ENCODE results near the gene EYS. TPM values are rescaled to one million over a fixed set of nuclear protein-coding genes. Genes with fewer than 3 reads are reported as not detected.
A peak's percentile ranks its signal among the peaks of the same experiment; 100 is the strongest.

The EYS gene
- total RNA-seq, 1 experiment from 2014 or later, result not detected

GRCh38 chr6:64811119-64811518 lies 895.9 kb downstream of the EYS start:
- no peak for DNase-seq
- H3K9me3 ChIP-seq, result no peaks in the 10 kb centered on the region
- H3K4me3 ChIP-seq, result no peak overlapping the region

DNA sequence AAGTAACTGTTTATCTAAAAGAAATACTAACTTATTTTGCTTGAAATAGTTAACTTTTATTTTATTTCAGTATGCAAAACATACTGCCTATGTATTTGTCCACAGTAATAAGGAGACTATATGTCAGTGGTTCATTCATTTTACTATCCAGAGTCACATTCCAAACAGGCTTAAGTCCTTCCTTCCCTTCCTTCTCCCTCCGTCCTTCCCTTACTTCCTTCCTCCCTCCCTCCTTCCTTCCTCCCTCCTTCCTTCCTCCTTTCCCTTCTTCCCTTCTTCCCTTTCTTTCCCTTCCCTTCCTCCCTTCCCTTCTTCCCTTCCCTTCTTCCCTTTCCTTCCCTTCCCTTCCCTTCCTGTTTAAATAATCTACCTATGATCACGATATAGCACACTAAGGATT lies 899.2 kb downstream of the EYS start:
- H3K9me3 ChIP-seq, result no peaks in the 10 kb centered on the region
- no peak for DNase-seq

More at GRCh38 chr6:64811119-64811518, 895.9 kb downstream of the EYS start:
- Histone ChIP-seq H3K36me3 (no peaks in the 10 kb centered on the region), H3K27me3 (no peaks in the 10 kb centered on the region)

GRCh38 chr6:64803470-64804166 lies 903.4 kb downstream of the EYS start:
- H3K27me3 ChIP-seq, result no peaks in the 10 kb centered on the region
- no peaks in the 10 kb centered on the region for H3K9me3 ChIP-seq
- no peaks in the 10 kb centered on the region for H3K36me3 ChIP-seq
- no peak overlapping the region for H3K4me3 ChIP-seq
- no peak for DNase-seq

More for the DNA sequence above, 899.2 kb downstream of the EYS start:
- H3K4me3 ChIP-seq, result no peak overlapping the region
- no peaks in the 10 kb centered on the region for H3K27me3 ChIP-seq
- H3K36me3 ChIP-seq, result no peaks in the 10 kb centered on the region

- Histone ChIP-seq H3K27me3 (no peaks in the 10 kb centered on the region), H3K4me3 (no peak overlapping the region), H3K9me3 (no peaks in the 10 kb centered on the region), H3K36me3 (no peaks in the 10 kb centered on the region)
- DNase-seq, result no peak
These were observed 914.5 kb downstream of the EYS start for GRCh38 chr6:64792534-64792933.

- Histone ChIP-seq H3K36me3 (no peaks in the 10 kb centered on the region), H3K4me3 (no peak overlapping the region), H3K9me3 (no peaks in the 10 kb centered on the region), H3K27me3 (no peaks in the 10 kb centered on the region)
- no peak for DNase-seq
These were observed 917.5 kb downstream of the EYS start for GRCh38 chr6:64789476-64789875.

DNA sequence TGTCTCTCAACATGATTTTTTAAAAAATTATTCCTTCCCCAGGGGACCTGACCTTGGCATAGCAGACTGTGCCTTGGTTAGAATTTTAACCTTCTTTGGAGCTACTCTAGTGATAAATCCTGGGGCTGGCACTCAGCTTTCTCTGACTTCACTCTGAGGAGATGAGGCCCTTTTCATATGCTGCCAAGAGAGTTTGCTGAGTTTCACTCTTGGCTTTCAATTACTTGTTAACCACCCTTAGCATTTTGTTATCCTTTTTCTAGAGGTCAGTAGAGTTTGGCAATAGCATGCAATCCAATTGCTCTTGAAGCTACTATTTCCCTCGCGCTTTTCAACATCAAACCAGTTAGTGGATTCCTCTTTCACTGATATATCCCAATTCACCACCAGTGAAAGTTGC lies 920.3 kb downstream of the EYS start:
- H3K36me3 ChIP-seq, result no peaks in the 10 kb centered on the region
- no peaks in the 10 kb centered on the region; the same call in 1 of the 2 replicates for H3K9me3 ChIP-seq
- H3K27me3 ChIP-seq, result no peaks in the 10 kb centered on the region
- no peak overlapping the region for H3K4me3 ChIP-seq
- peak; percentile 30 for DNase-seq

DNA sequence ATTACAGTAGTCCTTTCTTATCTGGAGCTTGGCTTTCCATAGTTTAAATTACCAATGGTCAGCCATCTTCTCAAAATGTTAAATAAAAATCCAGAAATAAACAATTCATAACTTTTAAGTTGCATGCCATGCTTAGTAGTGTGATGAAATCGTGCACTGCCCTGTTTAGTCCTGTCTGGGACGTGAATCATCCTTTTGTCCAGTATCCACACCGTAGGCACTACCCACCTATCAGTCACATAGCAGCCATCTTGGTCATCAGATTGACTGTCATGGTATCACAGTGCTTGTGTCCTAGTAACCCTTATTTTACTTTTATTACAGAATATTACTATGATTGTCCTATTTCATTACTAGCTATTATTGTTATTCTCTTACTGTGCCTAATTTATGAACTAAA lies 924.1 kb downstream of the EYS start:
- H3K9me3 ChIP-seq, result no peaks in the 10 kb centered on the region; the same call in 1 of the 2 replicates
- no peaks in the 10 kb centered on the region for H3K27me3 ChIP-seq
- H3K36me3 ChIP-seq, result no peaks in the 10 kb centered on the region
- H3K4me3 ChIP-seq, result no peak overlapping the region
- DNase-seq, result no peak

DNA sequence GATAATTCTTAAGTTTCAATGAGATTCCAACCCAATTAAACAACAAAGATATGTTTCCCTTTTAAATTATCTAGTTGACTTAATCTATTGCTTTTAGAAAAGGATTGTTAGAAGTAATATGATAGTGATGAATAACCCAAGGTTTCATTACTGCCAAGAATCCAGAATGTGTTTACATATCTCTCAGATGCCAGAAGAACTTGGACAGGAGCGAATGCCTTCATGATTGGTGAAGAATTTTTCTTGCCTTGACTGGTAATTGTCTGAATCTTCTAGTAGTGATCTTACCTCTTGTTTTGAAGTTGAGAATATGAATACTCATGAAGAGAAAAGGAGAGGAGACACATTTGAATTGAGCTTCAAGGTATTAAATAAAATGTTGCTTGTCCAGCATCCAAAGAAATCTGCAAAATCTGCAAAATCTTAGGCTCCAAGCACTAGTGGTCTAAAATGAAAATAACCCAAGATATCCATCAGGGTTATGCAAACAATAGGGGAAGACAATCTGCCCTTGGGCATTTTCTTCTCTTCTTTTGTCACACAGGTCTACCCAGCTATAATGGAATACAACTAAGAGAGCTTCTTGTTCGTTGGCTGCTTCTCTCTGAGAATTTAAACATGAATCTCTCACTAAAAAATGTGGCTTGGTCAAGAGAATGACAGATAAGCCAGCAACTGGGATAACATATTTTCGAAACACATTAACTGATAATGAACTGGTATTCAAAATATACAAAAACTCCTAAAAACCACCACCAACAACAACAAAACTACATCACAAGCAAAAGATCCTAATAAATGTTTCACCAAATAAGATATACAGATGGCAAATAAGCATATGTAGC lies 928.9 kb downstream of the EYS start:
- no peaks in the 10 kb centered on the region; the same call in 1 of the 2 replicates for H3K9me3 ChIP-seq
- H3K4me3 ChIP-seq, result no peak overlapping the region
- no peaks in the 10 kb centered on the region for H3K27me3 ChIP-seq
- H3K36me3 ChIP-seq, result no peaks in the 10 kb centered on the region
- DNase-seq, result peak; percentile 29

DNA sequence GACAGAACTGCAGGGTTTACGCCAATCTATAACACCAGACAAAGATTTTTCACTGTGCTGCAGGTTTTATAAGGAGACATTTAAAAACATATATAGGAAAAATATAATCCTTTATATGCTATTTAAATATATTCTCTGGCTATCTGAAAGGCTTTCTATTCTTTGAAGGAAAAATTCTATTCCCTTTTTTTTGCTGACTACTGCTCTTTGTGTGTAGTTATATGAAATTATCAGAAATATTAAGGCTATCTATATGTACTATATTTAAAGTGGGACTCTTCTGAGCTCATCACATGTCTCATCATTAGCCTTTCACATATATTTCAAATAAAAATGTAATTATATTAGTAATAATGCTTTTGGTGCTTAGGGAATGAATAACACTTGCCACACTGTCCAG lies 930.7 kb downstream of the EYS start:
- no peak for DNase-seq
- Histone ChIP-seq H3K36me3 (no peaks in the 10 kb centered on the region), H3K27me3 (no peaks in the 10 kb centered on the region), H3K9me3 (no peaks in the 10 kb centered on the region), H3K4me3 (no peak overlapping the region)

- Histone ChIP-seq H3K36me3 (no peaks in the 10 kb centered on the region), H3K27me3 (no peaks in the 10 kb centered on the region), H3K9me3 (no peaks in the 10 kb centered on the region), H3K4me3 (no peak overlapping the region)
- DNase-seq, result no peak
These were observed 932.1 kb downstream of the EYS start for GRCh38 chr6:64774881-64775280.

DNA sequence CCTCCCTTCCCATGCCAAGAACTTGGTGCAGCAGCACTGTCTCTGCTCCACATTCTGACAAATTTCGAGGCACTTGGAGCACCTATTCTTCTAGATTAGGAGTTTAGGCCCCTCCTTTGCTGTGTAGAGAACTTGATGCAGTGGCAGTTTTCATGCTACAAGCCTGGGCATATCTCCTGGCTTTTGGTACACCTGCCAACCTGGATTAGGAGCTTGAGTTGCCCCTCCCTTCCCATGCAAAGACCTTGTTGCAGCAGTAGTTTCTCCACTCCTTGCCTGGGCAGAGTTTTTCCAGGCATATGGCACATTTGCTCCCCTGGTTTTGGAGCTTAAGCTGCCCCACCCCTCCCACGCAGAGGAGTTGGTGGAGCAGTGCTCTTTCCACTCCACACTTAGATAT lies 956.1 kb downstream of the EYS start:
- peaks cover 2% of the 10 kb centered on the region; the same call in 1 of the 2 replicates for H3K9me3 ChIP-seq
- DNase-seq, result no peak
- no peaks in the 10 kb centered on the region for H3K36me3 ChIP-seq

DNA sequence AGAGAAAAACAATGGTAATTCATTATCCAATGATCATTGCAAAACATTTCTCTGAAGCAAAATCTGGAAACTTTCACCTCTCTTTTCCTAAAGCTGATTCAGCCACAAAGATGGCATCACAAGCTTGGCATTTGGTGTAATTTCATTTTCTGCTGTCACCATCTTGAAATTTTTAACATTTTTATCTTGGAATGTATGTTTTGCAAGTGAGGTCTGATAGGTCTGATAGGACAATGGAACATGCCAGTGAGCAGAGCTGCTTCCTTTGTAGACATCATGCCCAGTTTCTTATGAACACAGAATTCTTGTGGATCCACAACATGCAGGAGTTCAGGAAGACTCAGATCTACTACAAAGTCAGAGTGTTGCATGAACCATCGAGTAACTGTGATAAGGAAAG lies 969.6 kb downstream of the EYS start:
- Histone ChIP-seq H3K9me3 (no peaks in the 10 kb centered on the region), H3K36me3 (no peaks in the 10 kb centered on the region), H3K27me3 (no peaks in the 10 kb centered on the region), H3K4me3 (no peak overlapping the region)
- no peak for DNase-seq

More for the DNA sequence above, 956.1 kb downstream of the EYS start:
- H3K4me3 ChIP-seq, result no peak overlapping the region
- H3K27me3 ChIP-seq, result no peaks in the 10 kb centered on the region

DNA sequence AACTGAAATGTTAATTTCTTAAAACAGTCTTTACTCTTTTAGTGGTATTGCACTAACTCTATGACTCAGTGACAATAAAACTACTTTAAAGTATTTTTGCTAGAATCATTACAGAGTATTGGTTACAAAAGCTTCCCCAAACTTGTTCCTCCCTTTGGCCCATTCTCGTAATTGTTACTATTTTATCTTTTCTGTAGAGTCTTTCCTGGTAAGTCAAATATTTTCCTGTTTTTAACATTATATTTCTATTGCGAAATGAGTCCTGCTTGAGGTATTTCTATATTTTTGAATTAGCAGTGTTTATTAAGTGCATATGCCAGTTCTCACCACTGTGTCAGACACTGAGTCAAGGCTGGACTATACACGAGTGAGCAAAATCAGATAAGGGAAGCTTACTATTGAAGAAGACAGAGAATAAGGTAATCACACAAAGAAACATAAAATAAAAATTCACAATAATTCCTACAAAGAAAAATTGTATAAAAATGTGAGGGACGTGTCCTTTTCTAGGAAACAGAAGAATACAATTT lies 970.5 kb downstream of the EYS start:
- Histone ChIP-seq H3K27me3 (no peaks in the 10 kb centered on the region), H3K9me3 (no peaks in the 10 kb centered on the region), H3K4me3 (no peak overlapping the region), H3K36me3 (no peaks in the 10 kb centered on the region)
- no peak for DNase-seq

- Histone ChIP-seq H3K36me3 (no peaks in the 10 kb centered on the region), H3K9me3 (no peaks in the 10 kb centered on the region), H3K4me3 (no peak overlapping the region), H3K27me3 (no peaks in the 10 kb centered on the region)
- DNase-seq, result no peak
These were observed 973.6 kb downstream of the EYS start for GRCh38 chr6:64733433-64733832.

- H3K27me3 ChIP-seq, result no peaks in the 10 kb centered on the region
- H3K9me3 ChIP-seq, result no peaks in the 10 kb centered on the region
- no peak for DNase-seq
- H3K4me3 ChIP-seq, result no peak overlapping the region
- no peaks in the 10 kb centered on the region for H3K36me3 ChIP-seq
These were observed 974.1 kb downstream of the EYS start for GRCh38 chr6:64732888-64733287.

DNA sequence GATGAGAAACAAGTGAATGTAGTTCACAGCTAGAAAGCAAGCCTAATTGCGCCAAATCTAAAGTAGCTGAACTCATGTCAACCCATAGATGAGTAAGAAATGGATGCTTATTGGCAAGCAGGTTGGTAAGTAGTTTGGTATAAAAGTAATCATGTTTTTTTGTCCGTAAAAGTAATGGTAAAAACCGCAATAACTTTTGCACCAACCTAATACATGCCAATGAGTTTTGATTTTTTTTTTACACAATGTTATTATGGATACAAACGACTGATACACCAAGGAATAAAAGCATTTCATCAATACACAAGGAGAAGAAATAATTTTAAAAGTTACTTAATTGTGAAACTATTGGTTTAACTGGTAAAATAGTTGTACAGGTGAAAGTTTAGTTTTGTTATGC lies 977.5 kb downstream of the EYS start:
- H3K27me3 ChIP-seq, result no peaks in the 10 kb centered on the region
- H3K36me3 ChIP-seq, result no peaks in the 10 kb centered on the region
- H3K9me3 ChIP-seq, result no peaks in the 10 kb centered on the region
- H3K4me3 ChIP-seq, result no peak overlapping the region
- DNase-seq, result no peak

- no peaks in the 10 kb centered on the region for H3K27me3 ChIP-seq
- no peaks in the 10 kb centered on the region for H3K9me3 ChIP-seq
- DNase-seq, result no peak
- H3K36me3 ChIP-seq, result no peaks in the 10 kb centered on the region
- no peak overlapping the region for H3K4me3 ChIP-seq
These were observed 980.0 kb downstream of the EYS start for GRCh38 chr6:64727075-64727474.
